ENCODE data around the gene IAPP.
"Not testable (repeated sequence)": the region's sequence is repeated elsewhere in the genome, so short reads cannot be mapped to it uniquely, and the experiment has no call there.

Gene IAPP
- long read RNA-seq, donor 1 = 0 reads
- long read RNA-seq, donor 2 = 0 reads
- long read RNA-seq, donor 3 = 0 reads
- long read RNA-seq, donor 4 = 0 reads
- long read RNA-seq, donor 5 = 0 reads
- long read RNA-seq, donor 6 = 0 reads
- long read RNA-seq, donor 7 = 0 reads
- long read RNA-seq, donor 8 = 0 reads

GRCh38 chr12:21372602-21373001, at the start of gene IAPP:
TSS of gene IAPP (plus strand) at chr12:21372902. CDS start at chr12:21373352, 450 bp downstream.
- DNase-seq = no peak

- no peak for DNase-seq
Observed at GRCh38 chr12:21323736-21324135, 49.0 kb upstream of the IAPP start.

- DNase-seq = no peak
Observed at GRCh38 chr12:21324551-21324950, 48.2 kb upstream of the IAPP start.

- no peak for DNase-seq
Observed at GRCh38 chr12:21328578-21328977, 44.1 kb upstream of the IAPP start.

GRCh38 chr12:21330682-21331253, 41.9 kb upstream of the IAPP start:
- no peak for DNase-seq

- no peak for DNase-seq
Observed at GRCh38 chr12:21334771-21335325, 37.9 kb upstream of the IAPP start, which contains the start of gene SLCO1A2. TSS of gene SLCO1A2 (minus strand) at chr12:21334917. CDS start at chr12:21334647, 270 bp downstream.

- no peak for DNase-seq
Observed at GRCh38 chr12:21336656-21337055, 36.0 kb upstream of the IAPP start.

- no peak for DNase-seq
Observed at GRCh38 chr12:21337453-21337852, 35.2 kb upstream of the IAPP start.

GRCh38 chr12:21337959-21338744, 34.5 kb upstream of the IAPP start:
- no peak for DNase-seq

- DNase-seq = no peak
Observed at GRCh38 chr12:21339921-21340320, 32.8 kb upstream of the IAPP start.

- DNase-seq = no peak
Observed at GRCh38 chr12:21340403-21340802, 32.3 kb upstream of the IAPP start.

GRCh38 chr12:21341769-21342168, 30.9 kb upstream of the IAPP start:
- DNase-seq = no peak

- no peak for DNase-seq
Observed at GRCh38 chr12:21343636-21344035, 29.1 kb upstream of the IAPP start.

- no peak for DNase-seq
Observed at GRCh38 chr12:21346542-21347205, 26.0 kb upstream of the IAPP start.

- no peak for DNase-seq
Observed at GRCh38 chr12:21350975-21351374, 21.7 kb upstream of the IAPP start.

- no peak for DNase-seq
Observed at GRCh38 chr12:21353487-21353886, 19.2 kb upstream of the IAPP start.

GRCh38 chr12:21353948-21354347, 18.8 kb upstream of the IAPP start:
- no peak for DNase-seq

GRCh38 chr12:21354641-21355040, 18.1 kb upstream of the IAPP start:
- DNase-seq = no peak

- DNase-seq = not testable (repeated sequence)
Observed at GRCh38 chr12:21360632-21361031, 12.1 kb upstream of the IAPP start.

GRCh38 chr12:21369141-21369980, 3.3 kb upstream of the IAPP start:
- DNase-seq = no peak

- DNase-seq = no peak
Observed at GRCh38 chr12:21370845-21371449, 1.8 kb upstream of the IAPP start.

Data from right kidney (tissue), 9 donors.